HG02588 (cell line): ENCODE data around the gene JUP.
"Not testable (repeated sequence)": the region's sequence is repeated elsewhere in the genome, so short reads cannot be mapped to it uniquely, and the experiment has no call there.

Experiments
- ATAC-seq: cut with Tn5 transposase; IDR thresholded peaks from one replicate; pipeline ENCODE4 v1.9.1; 2021; ENCODE audit warnings: mild to moderate bottlenecking, moderate library complexity; ENCODE audit not compliant: unreplicated experiment

The JUP gene

GRCh38 chr17:41781404-41782110 lies 5.0 kb downstream of the JUP start:
- no peak for ATAC-seq

- no peak for ATAC-seq
Observed at GRCh38 chr17:41779954-41780353, 6.6 kb downstream of the JUP start.

GRCh38 chr17:41777574-41778188 lies 8.8 kb downstream of the JUP start:
- ATAC-seq, result no peak

GRCh38 chr17:41777157-41777573 lies 9.3 kb downstream of the JUP start:
- no peak for ATAC-seq

- ATAC-seq, result not testable (repeated sequence)
Observed at GRCh38 chr17:41776262-41776900, 10.1 kb downstream of the JUP start.

GRCh38 chr17:41775394-41776226 lies 10.9 kb downstream of the JUP start:
- no peak for ATAC-seq

GRCh38 chr17:41773731-41774193 lies 12.7 kb downstream of the JUP start:
- ATAC-seq, result no peak

GRCh38 chr17:41773190-41773588 lies 13.3 kb downstream of the JUP start:
- no peak for ATAC-seq

- no peak for ATAC-seq
Observed at GRCh38 chr17:41772586-41773189, 13.8 kb downstream of the JUP start.

GRCh38 chr17:41772218-41772585 lies 14.3 kb downstream of the JUP start:
- ATAC-seq, result no peak

GRCh38 chr17:41771389-41772206 lies 14.9 kb downstream of the JUP start:
- no peak for ATAC-seq

GRCh38 chr17:41769985-41770384 lies 16.5 kb downstream of the JUP start:
- ATAC-seq, result no peak

GRCh38 chr17:41769346-41769862 lies 17.1 kb downstream of the JUP start:
- ATAC-seq, result no peak

GRCh38 chr17:41768682-41769288 lies 17.7 kb downstream of the JUP start:
- ATAC-seq, result no peak

GRCh38 chr17:41767324-41768042 lies 19.0 kb downstream of the JUP start:
- no peak for ATAC-seq

GRCh38 chr17:41766135-41766534 lies 20.4 kb downstream of the JUP start:
- ATAC-seq, result no peak

GRCh38 chr17:41763327-41763726 lies 23.2 kb downstream of the JUP start:
- ATAC-seq, result no peak

GRCh38 chr17:41762841-41763240 lies 23.7 kb downstream of the JUP start:
- ATAC-seq, result no peak

GRCh38 chr17:41762391-41762790 lies 24.1 kb downstream of the JUP start:
- no peak for ATAC-seq
